Smooth muscle cell (in vitro differentiated cells): Measurements from ENCODE around the gene CACNA1G. TPM values are rescaled to one million over a fixed set of nuclear protein-coding genes. Genes with fewer than 3 reads are reported as not detected.

Source experiments
- DNase-seq: peaks from one replicate; lab custom pipeline; 2025; ENCODE audit not compliant: unreplicated experiment; lab: John Stamatoyannopoulos, UW
- H2AFZ ChIP-seq: fragments of 200-600 bp; sonication (generic); 2 replicates; pipeline ENCODE4 v1.6.0; 2016; ENCODE audit warnings: antibody characterized with exemption, low read depth, mild to moderate bottlenecking
- H3F3A ChIP-seq: fragments of 200-600 bp; sonication (generic); 2 replicates; pipeline ENCODE4 v1.6.0; 2017; ENCODE audit warnings: antibody characterized with exemption, low read depth
- H3K27ac ChIP-seq: fragments of 200-600 bp; sonication (generic); 2 replicates; pipeline ENCODE4 v1.5.1; 2016; ENCODE audit warnings: low read depth, mild to moderate bottlenecking
- H3K27me3 ChIP-seq: fragments of 200-600 bp; sonication (generic); 2 replicates; pipeline ENCODE4 v1.6.1; 2016; ENCODE audit warnings: low read depth, mild to moderate bottlenecking
- H3K36me3 ChIP-seq: fragments of 200-600 bp; sonication (generic); 2 replicates; pipeline ENCODE4 v1.5.1; 2016; ENCODE audit warnings: low read depth
- H3K4me1 ChIP-seq: fragments of 200-600 bp; sonication (generic); 2 replicates; pipeline ENCODE4 v1.5.1; 2016; ENCODE audit warnings: low read depth
- H3K4me2 ChIP-seq: fragments of 200-600 bp; sonication (generic); 2 replicates; pipeline ENCODE4 v1.6.0; 2016; ENCODE audit warnings: mild to moderate bottlenecking
- H3K4me3 ChIP-seq: fragments of 200-600 bp; sonication (generic); 2 replicates; pipeline ENCODE4 v1.5.1; 2016; ENCODE audit warnings: mild to moderate bottlenecking
- H3K79me2 ChIP-seq: fragments of 200-600 bp; sonication (generic); 2 replicates; pipeline ENCODE4 v1.6.0; 2016; ENCODE audit warnings: low read depth, mild to moderate bottlenecking
- H3K9ac ChIP-seq: fragments of 200-600 bp; sonication (generic); 2 replicates; pipeline ENCODE4 v1.6.0; 2016; ENCODE audit warnings: low read depth
- H3K9me3 ChIP-seq: fragments of 200-600 bp; sonication (generic); replicated peaks from 2 replicates; pipeline ENCODE4 v1.5.1; 2016; ENCODE audit warnings: low read depth
- H4K20me1 ChIP-seq: fragments of 200-600 bp; sonication (generic); 2 replicates; pipeline ENCODE4 v1.6.0; 2016; ENCODE audit warnings: low read depth
- WGBS: methylation state at CpG from one replicate; pipeline ENCODE4 v1.1.7; 2016; ENCODE audit warnings: low lambda C conversion rate; 5-methylcytosine and 5-hydroxymethylcytosine counted together
- polyA plus RNA-seq: library from polyadenylated mRNA; unstranded; fragments of >200 nt; fragmentation: Nextera tagmentation; extraction: Ambion mirVana; gene quantifications from 2 replicates; pipeline ENCODE4 v1.2.1, GENCODE V29; 2016
- total RNA-seq: library from RNA; depleted of rRNA; stranded (reverse); fragments of >200 nt; gene quantifications from 2 replicates; pipeline ENCODE4 v1.2.3, GENCODE V29; 2014
- TF ChIP-seq, protein P1 (sequence below): fragments of 200-600 bp; sonication (generic); IDR thresholded peaks from 2 replicates; pipeline ENCODE4 v1.5.1; 2017; ENCODE audit warnings: borderline replicate concordance, mild to moderate bottlenecking, antibody characterized with exemption; ENCODE audit not compliant: insufficient read depth, poor library complexity, severe bottlenecking

CACNA1G gene
- total and polyA plus RNA-seq, 2 experiments from 2014 or later, result 1.6 to 1.7 TPM

DNA sequence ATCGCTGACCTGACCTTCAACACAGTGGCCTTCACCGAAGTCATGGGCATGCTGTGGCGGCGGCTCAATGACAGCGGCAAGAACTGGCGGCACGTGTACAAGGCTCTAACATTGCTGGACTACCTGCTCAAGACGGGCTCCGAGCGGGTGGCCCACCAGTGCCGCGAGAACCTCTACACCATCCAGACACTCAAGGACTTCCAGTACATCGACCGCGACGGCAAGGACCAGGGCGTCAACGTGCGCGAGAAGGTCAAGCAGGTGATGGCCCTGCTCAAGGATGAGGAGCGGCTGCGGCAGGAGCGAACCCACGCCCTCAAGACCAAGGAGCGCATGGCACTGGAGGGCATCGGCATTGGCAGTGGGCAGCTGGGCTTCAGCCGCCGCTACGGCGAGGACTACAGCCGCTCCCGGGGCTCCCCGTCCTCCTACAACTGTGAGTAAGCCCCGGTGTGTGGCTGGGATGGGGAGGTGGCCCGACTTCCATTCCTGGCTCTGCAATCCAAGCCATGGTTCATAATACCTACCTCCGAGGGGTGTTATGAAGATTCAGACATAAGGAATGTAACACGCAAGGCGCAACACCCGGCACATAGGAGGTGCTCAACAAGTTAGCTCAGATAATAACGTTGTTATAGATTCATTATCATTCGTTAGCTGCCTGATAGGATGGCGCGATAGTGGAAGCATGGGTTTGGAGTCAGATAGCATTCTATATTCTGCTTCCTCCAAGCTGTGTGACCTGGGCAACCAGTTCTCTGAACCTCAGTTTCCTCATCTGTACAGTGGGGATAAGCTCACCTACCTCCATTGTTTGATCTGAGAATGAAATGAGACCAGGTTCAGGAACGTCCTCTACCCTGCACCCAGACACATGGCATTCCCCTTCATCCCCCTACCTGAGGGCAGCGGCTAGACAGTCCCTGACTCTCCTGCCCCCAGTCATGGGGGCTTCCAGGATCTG lies 23.6 kb upstream of the CACNA1G start:
- Histone ChIP-seq H2AFZ (no peak overlapping the region), H3K9me3 (no peaks in the 10 kb centered on the region), H4K20me1 (no peaks in the 10 kb centered on the region), H3K79me2 (no peaks in the 10 kb centered on the region), H3K4me3 (no peak overlapping the region), H3K9ac (no peak overlapping the region), H3F3A (no peaks in the 10 kb centered on the region), H3K4me2 (no peak overlapping the region), H3K36me3 (no peaks in the 10 kb centered on the region), H3K4me1 (peaks cover 32% of the 10 kb centered on the region), H3K27ac (no peak overlapping the region), H3K27me3 (peaks cover 19% of the 10 kb centered on the region)
- 98% methylated on average over 45 of the region's 45 CpGs for WGBS
- DNase-seq, result no peak
- TF ChIP-seq, protein P1, sequence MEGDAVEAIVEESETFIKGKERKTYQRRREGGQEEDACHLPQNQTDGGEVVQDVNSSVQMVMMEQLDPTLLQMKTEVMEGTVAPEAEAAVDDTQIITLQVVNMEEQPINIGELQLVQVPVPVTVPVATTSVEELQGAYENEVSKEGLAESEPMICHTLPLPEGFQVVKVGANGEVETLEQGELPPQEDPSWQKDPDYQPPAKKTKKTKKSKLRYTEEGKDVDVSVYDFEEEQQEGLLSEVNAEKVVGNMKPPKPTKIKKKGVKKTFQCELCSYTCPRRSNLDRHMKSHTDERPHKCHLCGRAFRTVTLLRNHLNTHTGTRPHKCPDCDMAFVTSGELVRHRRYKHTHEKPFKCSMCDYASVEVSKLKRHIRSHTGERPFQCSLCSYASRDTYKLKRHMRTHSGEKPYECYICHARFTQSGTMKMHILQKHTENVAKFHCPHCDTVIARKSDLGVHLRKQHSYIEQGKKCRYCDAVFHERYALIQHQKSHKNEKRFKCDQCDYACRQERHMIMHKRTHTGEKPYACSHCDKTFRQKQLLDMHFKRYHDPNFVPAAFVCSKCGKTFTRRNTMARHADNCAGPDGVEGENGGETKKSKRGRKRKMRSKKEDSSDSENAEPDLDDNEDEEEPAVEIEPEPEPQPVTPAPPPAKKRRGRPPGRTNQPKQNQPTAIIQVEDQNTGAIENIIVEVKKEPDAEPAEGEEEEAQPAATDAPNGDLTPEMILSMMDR, result no peak

DNA sequence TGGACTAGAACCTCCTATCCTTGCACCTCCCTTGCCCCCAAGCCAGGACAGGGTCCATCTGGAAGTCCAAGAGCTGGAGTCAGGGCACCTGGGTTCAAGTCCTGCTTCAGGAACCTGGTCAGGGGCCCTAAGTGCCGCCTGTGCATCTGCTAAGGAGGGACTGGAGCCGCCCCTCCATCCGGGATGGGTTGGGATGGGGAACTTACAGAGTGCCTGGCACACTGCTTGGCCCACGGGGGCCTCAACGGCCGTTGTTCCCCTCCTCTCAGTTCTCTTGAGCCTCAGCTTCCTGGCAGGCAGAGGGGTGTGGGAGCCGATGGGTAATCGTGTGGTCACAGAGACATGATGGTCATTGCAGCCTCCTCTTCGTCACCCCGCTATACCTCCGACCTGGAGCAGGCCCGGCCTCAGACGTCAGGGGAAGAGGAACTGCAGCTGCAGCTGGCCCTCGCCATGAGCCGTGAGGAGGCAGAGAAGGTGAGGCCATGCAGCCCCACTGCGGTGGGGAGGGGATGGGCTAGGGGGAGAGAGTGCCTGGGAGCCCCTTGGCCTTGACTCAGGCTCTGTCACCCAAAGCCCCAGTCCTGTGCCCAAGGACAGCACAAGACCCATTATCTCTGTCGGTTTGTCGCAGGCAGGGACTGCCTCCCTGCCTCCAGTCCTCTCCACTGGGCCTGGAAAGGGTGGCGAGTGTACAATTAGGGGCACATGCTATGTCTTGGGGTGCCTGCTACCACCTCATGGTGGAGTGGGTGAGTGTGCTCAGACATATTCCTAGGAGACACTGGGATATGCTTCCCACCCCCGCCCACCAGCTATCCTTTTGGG lies 22.6 kb upstream of the CACNA1G start:
- DNase-seq, result no peak
- 97% methylated on average over 20 of the region's 20 CpGs for WGBS
- H3F3A ChIP-seq, result no peaks in the 10 kb centered on the region
- H4K20me1 ChIP-seq, result no peaks in the 10 kb centered on the region
- H3K36me3 ChIP-seq, result no peaks in the 10 kb centered on the region
- H3K4me3 ChIP-seq, result no peak overlapping the region
- H3K79me2 ChIP-seq, result no peaks in the 10 kb centered on the region
- TF ChIP-seq, protein P1, result no peak
- H3K9ac ChIP-seq, result no peak overlapping the region
- H3K27ac ChIP-seq, result no peak overlapping the region
- peaks cover 9% of the 10 kb centered on the region for H3K27me3 ChIP-seq
- no peak overlapping the region for H2AFZ ChIP-seq
- H3K4me2 ChIP-seq, result no peak overlapping the region
- peaks cover 32% of the 10 kb centered on the region for H3K4me1 ChIP-seq
- H3K9me3 ChIP-seq, result no peaks in the 10 kb centered on the region

DNA sequence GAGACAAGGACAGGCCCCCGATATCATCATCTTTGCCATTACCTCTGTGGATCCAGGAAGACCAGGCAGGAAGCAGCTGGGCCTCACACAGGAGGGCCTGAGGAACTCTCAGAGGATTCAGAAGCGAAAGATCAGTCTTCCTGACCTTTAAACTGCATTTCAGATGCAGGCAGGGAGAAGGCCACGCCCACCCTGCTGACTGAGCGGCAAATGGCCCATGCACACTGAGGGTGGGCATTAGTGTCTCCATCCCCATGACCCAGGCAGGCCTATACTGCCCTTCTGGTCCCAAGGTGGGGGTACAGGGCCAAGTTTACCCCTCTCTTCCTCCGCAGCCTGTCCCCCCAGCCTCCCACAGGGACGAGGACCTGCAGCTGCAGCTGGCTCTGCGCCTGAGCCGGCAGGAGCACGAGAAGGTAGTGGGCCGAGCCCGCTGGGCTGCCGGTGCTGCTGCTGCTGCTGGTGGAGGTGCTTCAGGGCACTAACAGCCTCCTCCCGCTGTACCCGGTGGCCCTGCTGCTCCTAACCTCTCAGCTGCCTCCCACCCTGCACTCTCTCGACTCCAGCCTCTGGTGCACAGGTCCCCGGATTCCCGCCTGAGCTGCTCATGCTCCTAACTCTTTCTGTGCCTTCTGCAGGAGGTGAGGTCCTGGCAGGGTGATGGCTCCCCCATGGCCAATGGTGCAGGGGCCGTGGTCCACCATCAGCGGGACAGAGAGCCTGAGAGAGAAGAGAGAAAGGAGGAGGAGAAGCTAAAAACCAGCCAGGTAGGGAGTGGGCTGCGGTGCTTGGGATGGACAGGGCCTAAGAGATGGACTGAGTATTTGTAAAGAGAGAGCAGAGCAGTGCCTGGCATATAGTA lies 21.7 kb upstream of the CACNA1G start:
- Histone ChIP-seq H2AFZ (no peak overlapping the region), H3K4me3 (no peak overlapping the region), H3K27me3 (peaks cover under 1% of the 10 kb centered on the region), H3K36me3 (no peaks in the 10 kb centered on the region), H3K4me2 (no peak overlapping the region), H3K9ac (no peak overlapping the region), H3K9me3 (no peaks in the 10 kb centered on the region), H4K20me1 (no peaks in the 10 kb centered on the region), H3K79me2 (no peaks in the 10 kb centered on the region), H3F3A (no peaks in the 10 kb centered on the region), H3K27ac (no peak overlapping the region), H3K4me1 (peaks cover 24% of the 10 kb centered on the region)
- TF ChIP-seq, protein P1, result no peak
- WGBS, result 85% methylated on average over 20 of the region's 20 CpGs
- DNase-seq, result no peak
